Measurements from ENCODE around the gene FEZ2. TPM values are rescaled to one million over a fixed set of nuclear protein-coding genes. Genes with fewer than 3 reads are reported as not detected.

The FEZ2 gene
- total and polyA plus RNA-seq, 2 of the 8 experiments (the other 6 are each of a cell fraction or from before 2014, with no cell fraction given): 7.5 to 16.4 TPM

GRCh38 chr2:36587556-36587955, 10.4 kb downstream of the FEZ2 start (continued):
- TF ChIP-seq TAF7 (optimal IDR thresholded peaks at IDR 0.05; ENCODE audit: borderline replicate concordance, low read depth, low read length): no peak
- no peak for TF ChIP-seq PHF8 (conservative IDR thresholded peaks at IDR 0.05; ENCODE audit: low read depth, low read length)
- no peak for TF ChIP-seq SIN3A (conservative IDR thresholded peaks at IDR 0.05 in 1 of 2, IDR thresholded peaks at IDR 0.05 in 1 of 2; ENCODE audit: low read depth in 1 of 2, low read length in 2 of 2)
- no peak for TF ChIP-seq KDM5A (IDR thresholded peaks at IDR 0.05; ENCODE audit: low read length)
- no peak for TF ChIP-seq SP1 (IDR thresholded peaks at IDR 0.05; ENCODE audit: low read depth, low read length)
- no peak for TF ChIP-seq JUN (IDR thresholded peaks at IDR 0.05; ENCODE audit: low read depth, low read length)
